MM.1S (cell line): ENCODE measurements around the gene DMPK.
A peak's percentile ranks its signal among the peaks of the same experiment; 100 is the strongest.

Experiments used
- DNase-seq: peaks from one replicate; pipeline ENCODE4 v3.0.0-alpha.2; 2015
- H2AFZ ChIP-seq: fragments of 300-600 bp; sonication (generic); 2 replicates; pipeline ENCODE4 v1.6.0; 2016; ENCODE audit warnings: antibody characterized with exemption, low read length
- H3F3A ChIP-seq: fragments of 300-600 bp; sonication (generic); 2 replicates; pipeline ENCODE4 v1.6.1; 2016; ENCODE audit warnings: mild to moderate bottlenecking, antibody characterized with exemption, low read length, moderate library complexity, mixed read lengths; ENCODE audit not compliant: insufficient read depth
- H3K27ac ChIP-seq: fragments of 300-600 bp; sonication (generic); 2 replicates; pipeline ENCODE4 v1.5.1; 2016; ENCODE audit warnings: mild to moderate bottlenecking, low read length
- H3K27me3 ChIP-seq: fragments of 300-600 bp; sonication (generic); replicated peaks from 2 replicates; pipeline ENCODE4 v1.6.0; 2016; ENCODE audit warnings: low read length; ENCODE audit not compliant: insufficient read depth
- H3K36me3 ChIP-seq: fragments of 300-600 bp; sonication (generic); replicated peaks from 2 replicates; pipeline ENCODE4 v1.6.1; 2016; ENCODE audit warnings: mild to moderate bottlenecking, low read length, mixed read lengths; ENCODE audit not compliant: insufficient read depth
- H3K4me1 ChIP-seq: fragments of 300-600 bp; sonication (generic); 2 replicates; pipeline ENCODE4 v1.6.1; 2016; ENCODE audit warnings: low read length, mixed read lengths
- H3K4me2 ChIP-seq: fragments of 300-600 bp; sonication (generic); 2 replicates; pipeline ENCODE4 v1.6.0; 2016; ENCODE audit warnings: low read depth, low read length
- H3K4me3 ChIP-seq: fragments of 300-600 bp; sonication (generic); 2 replicates; pipeline ENCODE4 v1.5.1; 2016; ENCODE audit warnings: low read length, mixed read lengths
- H3K79me2 ChIP-seq: fragments of 300-600 bp; sonication (generic); 2 replicates; pipeline ENCODE4 v1.6.1; 2016; ENCODE audit warnings: mixed run types, low read length, mixed read lengths
- H3K9ac ChIP-seq: fragments of 300-600 bp; sonication (generic); 2 replicates; pipeline ENCODE4 v1.6.1; 2016; ENCODE audit warnings: low read length, mixed read lengths
- H3K9me2 ChIP-seq: fragments of 300-600 bp; sonication (generic); replicated peaks from 2 replicates; pipeline ENCODE4 v1.6.1; 2016; ENCODE audit warnings: mild to moderate bottlenecking, low read length, mixed read lengths; ENCODE audit not compliant: insufficient read depth
- H3K9me3 ChIP-seq: fragments of 300-600 bp; sonication (generic); replicated peaks from 2 replicates; pipeline ENCODE4 v1.6.1; 2016; ENCODE audit warnings: mild to moderate bottlenecking, low read length, mixed read lengths; ENCODE audit not compliant: insufficient read depth
- H4K20me1 ChIP-seq: fragments of 300-600 bp; sonication (generic); 2 replicates; pipeline ENCODE4 v1.6.1; 2016; ENCODE audit warnings: mild to moderate bottlenecking, low read length, moderate library complexity, mixed read lengths; ENCODE audit not compliant: insufficient read depth
- CTCF ChIP-seq: fragments of 300-600 bp; sonication (generic); IDR thresholded peaks from 2 replicates; pipeline ENCODE4 v1.5.1; 2016; ENCODE audit warnings: antibody characterized with exemption, low read length, mixed read lengths
- EZH2 ChIP-seq: fragments of 300-600 bp; sonication (generic); optimal IDR thresholded peaks from 2 replicates; pipeline ENCODE3; 2017; ENCODE audit warnings: low read depth, mild to moderate bottlenecking, antibody characterized with exemption, low read length, mixed read lengths
- EZH2phosphoT487 ChIP-seq: fragments of 300-600 bp; sonication (generic); IDR thresholded peaks from 2 replicates; pipeline ENCODE4 v1.6.1; 2018; ENCODE audit warnings: antibody characterized with exemption, low read length

DMPK gene

DNA sequence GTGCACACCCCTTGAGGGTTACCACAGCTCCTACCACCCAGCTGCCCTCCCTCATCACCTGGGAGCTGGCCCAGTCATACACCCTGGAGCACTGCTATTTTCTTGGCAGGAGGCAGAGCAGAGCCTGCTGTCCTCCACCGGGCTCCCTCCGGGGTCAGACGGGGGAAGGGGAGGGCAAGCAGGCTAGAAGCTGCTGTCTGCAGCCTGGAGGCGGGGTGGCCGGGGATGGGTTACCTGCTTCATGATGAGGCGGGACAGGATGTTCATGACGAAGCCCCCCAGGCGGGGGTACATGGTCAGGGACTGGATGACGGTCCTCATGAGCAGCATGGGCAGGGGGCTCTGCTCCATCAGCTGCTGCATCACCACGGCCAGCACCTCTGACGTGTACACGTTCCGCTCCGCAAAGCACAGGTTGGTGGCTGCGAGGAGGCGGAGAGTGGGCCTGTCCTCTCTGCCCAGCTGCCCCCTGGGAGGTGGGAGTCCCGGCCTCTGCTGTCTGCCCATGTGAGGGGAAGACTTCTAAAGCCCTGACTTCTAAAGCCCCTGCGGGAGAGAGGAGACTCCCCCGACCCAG, 35.5 kb upstream of the DMPK start:
- no peaks in the 10 kb centered on the region for H3K9me2 ChIP-seq
- H3F3A ChIP-seq = peaks cover 9% of the 10 kb centered on the region; the same call in 1 of the 2 replicates
- no peaks in the 10 kb centered on the region for H3K27me3 ChIP-seq
- peak overlapping the region; percentile 12; the same call in 1 of the 2 replicates for H3K4me2 ChIP-seq
- H3K36me3 ChIP-seq = no peaks in the 10 kb centered on the region; the same call in 1 of the 2 replicates
- H4K20me1 ChIP-seq = no peaks in the 10 kb centered on the region
- H3K4me3 ChIP-seq = no peak overlapping the region
- no peak for DNase-seq
- no peaks in the 10 kb centered on the region for H3K9me3 ChIP-seq
- no peak for TF ChIP-seq CTCF
- TF ChIP-seq EZH2 = no peak
- TF ChIP-seq EZH2phosphoT487 = no peak
- H3K79me2 ChIP-seq = no peaks in the 10 kb centered on the region
- H2AFZ ChIP-seq = no peak overlapping the region
- no peak overlapping the region for H3K9ac ChIP-seq
- H3K27ac ChIP-seq = peak overlapping the region; percentile 19; the same call in 1 of the 2 replicates
- H3K4me1 ChIP-seq = peaks cover 5% of the 10 kb centered on the region; the same call in 1 of the 2 replicates

DNA sequence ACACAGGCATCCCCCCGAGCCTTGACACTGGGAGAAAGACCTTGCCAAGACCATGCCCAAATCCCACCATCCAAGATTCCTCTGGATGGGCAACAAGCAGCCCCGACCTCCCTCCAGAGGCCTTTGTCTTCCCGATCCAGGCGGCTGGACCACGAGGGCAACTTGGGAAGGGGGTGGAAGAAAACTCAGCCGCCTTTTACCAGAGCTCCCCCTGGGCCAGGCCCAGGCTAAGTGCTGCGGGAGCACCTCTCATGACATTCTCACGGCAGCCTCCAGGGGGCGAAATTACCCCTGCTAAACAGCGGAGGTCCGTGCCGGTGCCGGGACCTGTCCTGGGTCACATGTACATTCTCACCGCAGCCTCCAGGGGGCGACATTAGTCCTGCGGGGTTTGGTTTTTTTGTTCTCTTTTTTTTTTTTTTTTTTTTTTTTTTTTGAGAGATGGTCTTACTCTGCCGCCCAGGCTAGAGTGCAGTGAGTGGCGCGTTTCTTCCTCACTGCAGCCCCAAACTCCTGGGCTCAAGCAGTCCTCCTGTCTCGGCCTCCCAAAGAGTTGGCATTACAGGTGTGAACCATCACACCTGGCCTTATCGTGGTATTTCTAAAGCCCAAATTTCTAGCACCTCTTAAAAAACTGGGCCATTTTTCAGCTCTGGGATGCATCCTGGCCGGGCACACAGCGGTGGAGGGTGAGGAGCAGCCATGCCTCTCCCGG, 34.9 kb upstream of the DMPK start:
- peaks cover 5% of the 10 kb centered on the region; the same call in 1 of the 2 replicates for H3K4me1 ChIP-seq
- peak overlapping the region; percentile 19; the same call in 1 of the 2 replicates for H3K27ac ChIP-seq
- no peaks in the 10 kb centered on the region for H3K36me3 ChIP-seq
- TF ChIP-seq CTCF (peak; percentile 98), EZH2phosphoT487 (no peak), EZH2 (no peak)
- no peak overlapping the region for H3K9ac ChIP-seq
- no peak overlapping the region for H2AFZ ChIP-seq
- no peaks in the 10 kb centered on the region for H3K27me3 ChIP-seq
- H3K4me2 ChIP-seq = peak overlapping the region; percentile 12; the same call in 1 of the 2 replicates
- no peaks in the 10 kb centered on the region for H3K9me2 ChIP-seq
- peak; percentile 94 for DNase-seq
- no peaks in the 10 kb centered on the region for H4K20me1 ChIP-seq
- H3K4me3 ChIP-seq = no peak overlapping the region
- no peaks in the 10 kb centered on the region for H3K79me2 ChIP-seq
- peaks cover 9% of the 10 kb centered on the region; the same call in 1 of the 2 replicates for H3F3A ChIP-seq
- H3K9me3 ChIP-seq = no peaks in the 10 kb centered on the region

DNA sequence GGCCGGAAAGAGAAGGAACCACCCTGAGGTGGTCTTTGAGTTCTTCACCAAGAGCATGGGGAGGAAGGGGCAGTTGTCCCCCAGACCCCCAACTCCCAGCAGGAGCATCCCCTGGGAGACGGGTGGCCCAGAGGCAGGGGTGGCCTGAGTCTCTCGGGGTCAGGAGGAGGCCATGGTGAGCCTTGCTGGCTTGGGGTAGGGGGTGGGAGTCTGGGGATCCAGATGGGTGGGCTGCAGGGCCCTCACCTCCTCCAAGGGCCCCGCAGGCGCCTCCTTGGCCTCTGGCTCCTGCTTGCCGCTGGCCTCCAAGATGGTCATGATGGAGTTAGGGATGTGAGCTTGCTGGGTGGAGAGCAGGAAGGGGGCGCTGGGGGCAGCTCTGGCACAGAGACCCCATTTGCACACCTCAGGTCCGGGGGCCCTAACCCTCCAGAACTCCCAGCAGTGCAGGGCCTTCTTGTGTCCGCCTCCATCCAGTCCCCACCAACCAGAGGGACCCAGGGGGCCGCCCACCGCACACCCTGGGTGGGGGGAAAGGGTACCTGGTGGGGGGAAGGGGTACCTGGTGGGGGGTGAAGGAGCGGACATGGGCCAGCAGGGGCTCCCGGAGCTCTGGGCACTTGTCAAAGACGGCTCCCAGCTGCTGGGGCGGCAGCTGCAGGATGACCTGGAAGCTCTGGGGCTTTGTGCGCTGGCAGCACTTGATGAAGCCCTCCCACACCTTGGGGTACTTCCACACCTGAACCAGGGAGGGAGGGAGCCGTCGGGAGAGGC, 34.1 kb upstream of the DMPK start:
- Histone ChIP-seq H3K4me2 (no peak overlapping the region), H3K9ac (no peak overlapping the region), H3K4me3 (no peak overlapping the region), H3K9me2 (no peaks in the 10 kb centered on the region), H3K4me1 (peaks cover 5% of the 10 kb centered on the region; the same call in 1 of the 2 replicates), H2AFZ (no peak overlapping the region), H4K20me1 (no peaks in the 10 kb centered on the region), H3K9me3 (no peaks in the 10 kb centered on the region), H3K79me2 (no peaks in the 10 kb centered on the region), H3K36me3 (no peaks in the 10 kb centered on the region), H3K27ac (no peak overlapping the region), H3K27me3 (no peaks in the 10 kb centered on the region), H3F3A (peaks cover 9% of the 10 kb centered on the region; the same call in 1 of the 2 replicates)
- TF ChIP-seq CTCF (no peak), EZH2 (no peak), EZH2phosphoT487 (no peak)
- DNase-seq = no peak
